PC-3 (cell line): ENCODE data around the gene CD177. TPM values are rescaled to one million over a fixed set of nuclear protein-coding genes. Genes with fewer than 3 reads are reported as not detected.
A peak's percentile ranks its signal among the peaks of the same experiment; 100 is the strongest.

Source experiments
- ATAC-seq: fragments of 200-7000 bp; cut with Tn5 transposase; 2 replicates; pipeline ENCODE4 v1.9.1; 2020; ENCODE audit warnings: mild to moderate bottlenecking, moderate library complexity
- Bru-seq: library from RNA; stranded (reverse); fragments of 400-500 nt; gene quantifications from one replicate; lab custom pipeline; 2021; lab: Mats Ljungman, UMichigan
- BruChase-seq, 2 experiments: library from RNA; stranded (reverse); fragments of 400-500 nt; gene quantifications; one replicate each; lab custom pipeline; 2021; lab: Mats Ljungman, UMichigan
- BruUV-seq: library from RNA; stranded (reverse); fragments of 400-500 nt; replicated peaks from 2 replicates; lab custom pipeline; 2021; lab: Mats Ljungman, UMichigan
- CTCF ChIA-PET: fragments of 300-600 bp; sonication (Branson Sonifier 250); formaldehyde crosslinking; loops from one replicate; lab custom pipeline; 2022; ENCODE audit warnings: antibody characterized with exemption; lab: Charles Lee
- POLR2A ChIA-PET: fragments of 300-600 bp; sonication (Branson Sonifier 250); formaldehyde crosslinking; loops from one replicate; lab custom pipeline; 2022; ENCODE audit warnings: antibody characterized with exemption; ENCODE audit not compliant: unreplicated experiment; lab: Charles Lee
- DNase-seq: peaks from one replicate; pipeline ENCODE4 v3.0.0-alpha.2; 2015
- H2AFZ ChIP-seq: fragments of 300-600 bp; sonication (generic); 2 replicates; pipeline ENCODE4 v1.6.0; 2016; ENCODE audit warnings: antibody characterized with exemption, low read length
- H3F3A ChIP-seq: fragments of 300-600 bp; sonication (generic); one replicate; pipeline ENCODE4 v1.6.0; 2017; ENCODE audit warnings: antibody characterized with exemption, low read length, control low read depth, mild to moderate bottlenecking; ENCODE audit not compliant: unreplicated experiment
- H3K27ac ChIP-seq: fragments of 300-600 bp; sonication (generic); 2 replicates; pipeline ENCODE4 v1.5.1; 2016; ENCODE audit warnings: mild to moderate bottlenecking, low read length
- H3K27me3 ChIP-seq: fragments of 300-600 bp; sonication (generic); 2 replicates; pipeline ENCODE4 v1.6.1; 2016; ENCODE audit warnings: low read length, mixed read lengths
- H3K36me3 ChIP-seq: fragments of 300-600 bp; sonication (generic); 2 replicates; pipeline ENCODE4 v1.6.1; 2016; ENCODE audit warnings: low read depth, mixed run types, low read length, mixed read lengths
- H3K4me1 ChIP-seq: fragments of 300-600 bp; sonication (generic); 2 replicates; pipeline ENCODE4 v1.5.1; 2016; ENCODE audit warnings: low read length; ENCODE audit not compliant: insufficient read depth
- H3K4me2 ChIP-seq: fragments of 300-600 bp; sonication (generic); 2 replicates; pipeline ENCODE4 v1.6.0; 2016; ENCODE audit warnings: low read length
- H3K4me3 ChIP-seq: fragments of 300-600 bp; sonication (generic); 2 replicates; pipeline ENCODE4 v1.5.1; 2016; ENCODE audit warnings: mild to moderate bottlenecking, low read length, mixed read lengths
- H3K79me2 ChIP-seq: fragments of 300-600 bp; sonication (generic); 2 replicates; pipeline ENCODE4 v1.6.1; 2017; ENCODE audit warnings: low read length, mixed read lengths
- H3K9ac ChIP-seq: fragments of 300-600 bp; sonication (generic); 2 replicates; pipeline ENCODE4 v1.6.0; 2016; ENCODE audit warnings: mild to moderate bottlenecking, low read length
- H3K9me2 ChIP-seq: fragments of 300-600 bp; sonication (generic); replicated peaks from 2 replicates; pipeline ENCODE4 v1.6.1; 2016; ENCODE audit warnings: mixed run types, low read length, mixed read lengths
- H3K9me3 ChIP-seq: fragments of 300-600 bp; sonication (generic); 2 replicates; pipeline ENCODE4 v1.6.1; 2016; ENCODE audit warnings: low read length, mixed read lengths
- H4K20me1 ChIP-seq: fragments of 300-600 bp; sonication (generic); 2 replicates; pipeline ENCODE4 v1.6.1; 2016; ENCODE audit warnings: low read length, mixed read lengths
- CTCF ChIP-seq: fragments of 300-600 bp; sonication (generic); conservative IDR thresholded peaks from 2 replicates; pipeline ENCODE4 v1.5.1; 2017; ENCODE audit warnings: antibody characterized with exemption, low read depth, mild to moderate bottlenecking, low read length
- EZH2 ChIP-seq: fragments of 300-600 bp; sonication (generic); IDR thresholded peaks from one replicate; pipeline ENCODE4 v1.6.1; 2017; ENCODE audit warnings: antibody characterized with exemption, mild to moderate bottlenecking, low read length; ENCODE audit not compliant: unreplicated experiment
- EZH2phosphoT487 ChIP-seq: fragments of 300-600 bp; sonication (generic); IDR thresholded peaks from 2 replicates; pipeline ENCODE4 v1.6.1; 2018; ENCODE audit warnings: mild to moderate bottlenecking, antibody characterized with exemption, low read length, borderline replicate concordance
- intact Hi-C: fragments of 100-400 bp; cut with micrococcal nuclease; formaldehyde crosslinking; loops from 2 replicates; pipeline ENCODE4 v1.9.0; 2023
- long read RNA-seq: library from polyadenylated mRNA; unstranded; transcript quantifications from one replicate; pipeline ENCODE4 v2.0.0, GENCODE V29; 2021; ENCODE audit not compliant: unreplicated experiment
- total RNA-seq: library from RNA; depleted of rRNA; stranded (reverse); fragments of >200 nt; gene quantifications from 2 replicates; pipeline ENCODE4 v1.2.3, GENCODE V29; 2014; rRNA removed

The CD177 gene, protein sequence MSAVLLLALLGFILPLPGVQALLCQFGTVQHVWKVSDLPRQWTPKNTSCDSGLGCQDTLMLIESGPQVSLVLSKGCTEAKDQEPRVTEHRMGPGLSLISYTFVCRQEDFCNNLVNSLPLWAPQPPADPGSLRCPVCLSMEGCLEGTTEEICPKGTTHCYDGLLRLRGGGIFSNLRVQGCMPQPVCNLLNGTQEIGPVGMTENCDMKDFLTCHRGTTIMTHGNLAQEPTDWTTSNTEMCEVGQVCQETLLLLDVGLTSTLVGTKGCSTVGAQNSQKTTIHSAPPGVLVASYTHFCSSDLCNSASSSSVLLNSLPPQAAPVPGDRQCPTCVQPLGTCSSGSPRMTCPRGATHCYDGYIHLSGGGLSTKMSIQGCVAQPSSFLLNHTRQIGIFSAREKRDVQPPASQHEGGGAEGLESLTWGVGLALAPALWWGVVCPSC
- total RNA-seq (0.23 and 0.55 TPM in 2 replicates), Bru-seq, nascent RNA (percentile 15 among the genes with signal in this experiment), BruChase-seq, experiment 1, labeled RNA remaining after a 6-hour chase (percentile 19 among the genes with signal in this experiment), BruChase-seq, experiment 2, labeled RNA remaining after a 2-hour chase (percentile 16 among the genes with signal in this experiment)
- long read RNA-seq, result 0 reads

GRCh38 chr19:43353606-43354304 lies at the start of gene CD177:
Gene CD177, plus strand, starts transcription at chr19:43353686. Its CDS starts 29 bp downstream, at chr19:43353715.
- Histone ChIP-seq H3K9me3 (no peaks in the 10 kb centered on the region), H3K9me2 (no peaks in the 10 kb centered on the region), H3F3A (no peaks in the 10 kb centered on the region), H3K9ac (no peak within 1 kb of the TSS), H3K4me2 (no peak within 1 kb of the TSS), H3K4me1 (no peaks in the 10 kb centered on the region), H3K27me3 (no peaks in the 10 kb centered on the region), H3K79me2 (no peaks in the 10 kb centered on the region), H3K27ac (no peak within 1 kb of the TSS), H4K20me1 (no peaks in the 10 kb centered on the region), H3K4me3 (no peak within 1 kb of the TSS), H2AFZ (no peak within 1 kb of the TSS), H3K36me3 (no peaks in the 10 kb centered on the region)
- no peak for ATAC-seq
- BruUV-seq, result no TSS peak
- CTCF ChIA-PET, result no interaction called here
- no peak for DNase-seq
- POLR2A ChIA-PET, result no interaction called here
- TF ChIP-seq EZH2, result no peak
- TF ChIP-seq CTCF, result no peak
- no peak for TF ChIP-seq EZH2phosphoT487
- intact Hi-C loops, result no loop called here

- no peak overlapping the region for H2AFZ ChIP-seq
- H4K20me1 ChIP-seq, result no peaks in the 10 kb centered on the region
- no peaks in the 10 kb centered on the region for H3F3A ChIP-seq
- no peaks in the 10 kb centered on the region for H3K79me2 ChIP-seq
- peak; percentile 29; the same call in 1 of the 2 replicates for TF ChIP-seq CTCF
- no peak for TF ChIP-seq EZH2
- H3K36me3 ChIP-seq, result peaks cover 2% of the 10 kb centered on the region; the same call in 1 of the 2 replicates
- H3K9me2 ChIP-seq, result no peaks in the 10 kb centered on the region
- ATAC-seq (no peak), DNase-seq (no peak)
- CTCF ChIA-PET, result no interaction called here
- no TSS peak for BruUV-seq
- intact Hi-C loops, result no loop called here
- H3K4me1 ChIP-seq, result peaks cover 32% of the 10 kb centered on the region
- no peaks in the 10 kb centered on the region for H3K27me3 ChIP-seq
- H3K27ac ChIP-seq, result no peak overlapping the region
- no peak overlapping the region for H3K9ac ChIP-seq
- POLR2A ChIA-PET, result no interaction called here
- no peaks in the 10 kb centered on the region for H3K9me3 ChIP-seq
- no peak overlapping the region for H3K4me3 ChIP-seq
- H3K4me2 ChIP-seq, result 0 out of 2 replicates have a peak overlapping the region, but pooled peaks have one; percentile 40
These were observed 47.8 kb upstream of the CD177 start for GRCh38 chr19:43305642-43306041.
